NCI-H226 (cell line): ENCODE results near the gene ATAD1.
"Not testable (repeated sequence)": the region's sequence is repeated elsewhere in the genome, so short reads cannot be mapped to it uniquely, and the experiment has no call there.

Experiments used
- DNase-seq: peaks from one replicate; pipeline ENCODE4 v3.0.0-alpha.2; 2015

ATAD1 gene

DNA sequence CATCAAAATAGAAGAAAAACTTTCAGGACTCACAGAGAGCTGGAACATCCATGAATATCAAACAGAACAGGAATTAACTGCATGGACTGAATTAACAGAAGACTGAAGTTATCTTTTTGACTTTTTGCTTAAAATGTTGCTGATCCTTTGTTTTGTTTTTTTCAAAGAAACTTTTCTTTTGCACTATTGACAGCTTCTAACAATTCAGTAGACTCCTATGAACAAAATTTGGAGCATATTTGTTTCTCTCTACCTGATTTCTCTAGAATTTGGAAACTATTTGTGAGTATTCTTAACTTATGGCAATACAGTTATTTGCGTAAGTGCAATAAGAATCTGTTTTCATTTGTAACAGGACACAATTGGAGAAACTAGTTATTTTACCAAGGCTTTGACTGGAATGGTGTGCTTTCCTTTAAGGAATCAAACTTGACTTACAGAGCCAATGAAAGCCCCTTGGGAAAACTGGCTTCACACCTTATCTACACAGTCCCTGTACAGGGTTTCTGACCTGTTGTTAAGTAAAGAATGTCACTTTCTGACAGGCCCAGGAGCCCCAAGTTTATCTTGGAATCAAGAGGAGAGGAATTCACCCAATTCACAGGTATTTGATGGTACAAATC lies 16.1 kb downstream of the ATAD1 start:
- DNase-seq: not testable (repeated sequence)

GRCh38 chr10:87799860-87800259 lies 18.2 kb downstream of the ATAD1 start:
- DNase-seq: no peak

DNA sequence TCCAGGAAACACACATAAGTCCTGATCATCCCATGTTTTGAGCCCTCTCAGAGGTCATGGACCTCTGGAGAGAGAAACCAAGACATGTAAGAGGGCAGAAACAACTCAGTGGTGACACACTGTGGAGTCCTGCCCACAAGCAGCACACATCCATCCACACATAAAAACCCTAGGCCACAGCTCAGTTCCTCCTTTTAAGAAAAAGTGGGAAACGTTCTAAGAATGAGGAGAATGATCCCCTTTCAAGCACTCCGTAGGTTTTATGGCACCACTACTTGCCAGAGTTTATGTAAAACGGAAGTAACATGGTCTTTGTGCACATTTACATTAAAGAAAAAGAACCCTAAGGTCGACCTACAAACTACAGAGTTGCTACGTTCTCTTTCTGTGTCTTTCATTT lies 19.9 kb downstream of the ATAD1 start:
- DNase-seq: no peak

GRCh38 chr10:87794285-87794684 lies 23.7 kb downstream of the ATAD1 start:
- no peak for DNase-seq

DNA sequence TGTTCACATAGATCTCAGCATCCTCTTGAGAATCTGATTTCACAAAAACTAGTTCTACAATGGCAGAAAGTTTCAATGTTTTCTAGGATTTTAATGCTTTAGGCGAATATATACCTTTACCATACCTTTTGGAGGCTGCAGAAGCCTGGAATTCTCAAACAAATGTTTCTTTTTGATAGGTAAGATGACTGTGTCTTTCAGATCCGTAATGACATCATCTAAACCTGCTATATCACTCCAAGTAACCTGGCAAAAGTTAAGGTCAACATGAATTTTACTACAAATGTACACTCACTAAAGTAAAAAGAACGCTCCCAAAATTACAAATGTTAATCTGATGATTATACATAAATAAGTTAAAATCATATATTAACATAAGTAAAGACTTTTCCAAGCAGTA lies 27.8 kb downstream of the ATAD1 start:
- no peak for DNase-seq

- no peak for DNase-seq
Observed at GRCh38 chr10:87786421-87786820, 31.6 kb downstream of the ATAD1 start.

DNA sequence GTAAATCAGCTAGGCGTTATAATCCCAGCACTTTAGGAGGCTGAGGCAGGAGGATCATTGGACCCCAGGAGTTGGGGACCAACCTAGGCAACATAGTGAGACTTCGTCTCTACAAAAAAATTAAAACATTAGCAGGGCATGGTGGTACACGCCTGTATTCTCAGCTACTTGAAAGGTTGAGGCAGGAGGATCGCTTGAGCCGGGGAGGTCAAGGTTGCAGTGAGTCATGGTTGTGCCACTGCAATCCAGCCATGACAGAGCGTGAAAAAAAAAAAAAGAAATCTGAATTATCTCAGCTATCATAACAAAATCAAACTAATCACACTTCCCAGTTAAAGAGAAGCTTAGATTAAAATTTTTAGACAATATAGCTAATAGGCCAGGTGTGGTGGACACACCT lies 35.3 kb downstream of the ATAD1 start:
- DNase-seq: no peak

DNA sequence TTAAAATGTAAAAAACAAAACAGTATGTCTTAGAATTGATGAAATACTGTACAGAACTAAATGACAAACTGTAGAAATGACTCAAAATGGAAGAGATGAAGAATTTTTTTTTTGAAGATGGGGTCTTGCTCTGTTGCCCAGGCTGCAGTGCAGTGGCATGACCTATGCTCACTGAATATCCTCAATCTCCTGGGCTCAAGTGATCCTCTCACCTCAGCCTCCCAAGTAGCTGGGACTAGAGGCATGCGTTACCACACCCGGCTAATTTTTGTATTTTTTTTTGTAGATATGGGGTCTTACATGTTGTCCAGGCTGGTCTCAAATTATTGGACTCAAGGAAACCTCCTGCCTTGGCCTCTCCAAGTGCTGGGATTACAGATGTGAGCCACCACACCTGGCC lies 36.5 kb downstream of the ATAD1 start:
- no peak for DNase-seq

- no peak for DNase-seq
Observed at GRCh38 chr10:87776328-87776727, 41.7 kb downstream of the ATAD1 start.

- DNase-seq: no peak
Observed at GRCh38 chr10:87775766-87776165, 42.3 kb downstream of the ATAD1 start.

GRCh38 chr10:87771871-87772500 lies 46.0 kb downstream of the ATAD1 start:
- peak; percentile 24 for DNase-seq

- DNase-seq: peak; percentile 98
Observed at GRCh38 chr10:87767253-87767652, 50.8 kb downstream of the ATAD1 start.

- DNase-seq: no peak
Observed at GRCh38 chr10:87765666-87766376, 52.2 kb downstream of the ATAD1 start.

DNA sequence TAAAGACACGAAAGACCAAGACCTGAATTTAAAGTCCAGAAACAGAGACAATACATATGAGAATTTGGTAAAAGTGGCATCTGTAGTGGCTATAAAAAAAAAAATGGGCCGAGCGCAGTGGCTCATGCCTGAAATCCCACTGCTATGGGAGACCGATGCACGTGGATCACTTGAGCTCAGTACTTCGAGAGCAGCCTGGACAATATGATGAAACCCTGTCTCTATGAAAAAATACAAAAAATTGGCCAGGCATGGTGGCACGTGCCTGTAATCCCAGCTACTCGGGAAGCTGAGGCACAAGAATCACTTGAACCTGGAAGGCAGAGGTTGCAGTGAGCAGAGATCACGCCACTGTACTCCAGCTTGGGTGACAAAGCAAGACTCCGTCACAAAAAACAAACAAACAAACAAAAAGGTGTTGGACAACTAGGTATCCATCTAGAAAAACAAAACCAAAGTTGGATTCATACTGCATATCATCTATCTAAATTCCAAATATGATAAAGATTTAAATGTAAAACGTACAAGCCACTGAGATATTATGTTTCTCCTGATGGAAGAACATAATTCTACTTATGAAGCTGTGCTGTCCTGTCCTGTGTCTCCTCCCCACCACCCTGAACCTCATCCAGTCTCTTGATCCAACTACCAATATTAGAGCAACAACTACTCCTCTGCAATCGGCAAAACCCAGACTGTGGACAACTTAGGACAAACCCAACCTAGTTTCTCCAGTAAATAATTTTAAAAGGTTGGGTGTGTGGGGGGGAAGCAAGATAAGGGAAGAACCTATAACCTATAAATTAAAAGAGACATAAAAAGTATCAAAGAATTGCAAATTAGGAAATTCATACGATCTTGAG lies 53.7 kb downstream of the ATAD1 start:
- DNase-seq: no peak

- no peak for DNase-seq
Observed at GRCh38 chr10:87763086-87763861, 54.8 kb downstream of the ATAD1 start.

DNA sequence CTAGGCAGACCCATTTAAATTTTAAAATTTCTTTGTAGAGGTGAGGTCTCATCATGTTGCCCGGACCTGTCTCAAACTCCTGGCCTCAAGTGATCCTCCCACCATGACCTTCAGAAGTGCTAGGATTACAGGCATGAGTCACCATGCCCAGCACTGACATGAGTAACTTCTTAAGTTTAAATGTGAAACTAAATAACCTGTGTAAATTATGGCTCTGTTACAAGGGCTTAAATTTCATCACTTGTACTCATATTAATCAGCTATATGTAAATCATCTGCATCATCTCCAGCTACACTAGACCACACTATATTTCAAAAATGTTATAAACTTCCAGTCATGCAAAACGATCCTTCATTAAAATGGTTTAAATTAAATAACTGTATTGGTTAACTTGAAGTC lies 56.1 kb downstream of the ATAD1 start:
- peak; percentile 79 for DNase-seq

DNA sequence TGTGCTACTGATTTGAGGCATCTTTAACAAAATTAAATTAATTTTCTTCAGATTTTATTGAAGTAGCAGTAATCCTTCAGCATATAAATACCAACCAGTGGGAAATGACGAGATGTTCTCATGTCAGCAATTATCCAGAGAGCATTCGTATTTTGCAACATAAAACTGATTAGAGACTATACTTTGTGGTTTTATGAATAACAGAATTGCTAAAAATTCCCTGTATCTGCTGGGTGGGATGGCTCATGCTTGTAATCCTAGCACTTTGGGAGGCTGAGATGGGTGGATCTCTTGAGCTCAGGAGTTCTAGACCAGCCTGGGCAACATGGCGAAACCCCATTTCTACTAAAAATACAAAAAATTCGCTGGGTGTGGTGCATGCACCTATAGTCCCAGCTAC lies 56.9 kb downstream of the ATAD1 start:
- peak; percentile 40 for DNase-seq

DNA sequence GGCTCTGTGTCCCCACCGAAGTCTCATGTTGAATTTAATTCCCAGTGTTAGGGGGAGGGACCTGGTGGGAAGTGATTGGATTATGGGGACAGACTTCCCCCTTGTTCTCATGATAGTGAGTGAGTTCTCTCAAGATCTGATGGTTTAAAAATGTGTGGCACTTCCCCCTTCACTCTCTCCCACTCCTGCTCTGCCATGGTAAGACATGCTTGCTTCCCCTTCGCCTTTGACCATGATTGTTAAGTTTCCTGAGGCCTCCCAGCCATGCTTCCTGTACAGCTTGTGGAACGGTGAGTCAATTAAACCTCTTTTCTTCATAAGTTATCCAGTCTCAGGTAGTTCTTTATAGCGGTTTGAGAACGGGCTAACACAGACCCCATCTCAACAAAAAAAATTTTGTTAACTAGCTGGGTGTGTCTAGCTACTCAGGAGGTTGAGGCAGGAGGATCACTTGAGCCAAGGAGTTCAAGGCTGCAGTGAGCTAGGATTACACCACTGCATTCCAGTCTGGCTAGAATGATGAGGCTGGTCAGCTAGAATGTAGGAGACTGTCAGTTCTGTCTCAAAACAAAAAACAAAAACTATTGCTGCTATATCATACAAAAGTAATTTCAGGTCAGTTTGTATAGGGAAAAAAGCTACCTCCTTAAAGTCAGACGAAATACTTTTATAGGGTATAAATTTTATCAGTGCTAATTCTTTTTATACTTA lies 57.7 kb downstream of the ATAD1 start:
- peak; percentile 51 for DNase-seq

DNA sequence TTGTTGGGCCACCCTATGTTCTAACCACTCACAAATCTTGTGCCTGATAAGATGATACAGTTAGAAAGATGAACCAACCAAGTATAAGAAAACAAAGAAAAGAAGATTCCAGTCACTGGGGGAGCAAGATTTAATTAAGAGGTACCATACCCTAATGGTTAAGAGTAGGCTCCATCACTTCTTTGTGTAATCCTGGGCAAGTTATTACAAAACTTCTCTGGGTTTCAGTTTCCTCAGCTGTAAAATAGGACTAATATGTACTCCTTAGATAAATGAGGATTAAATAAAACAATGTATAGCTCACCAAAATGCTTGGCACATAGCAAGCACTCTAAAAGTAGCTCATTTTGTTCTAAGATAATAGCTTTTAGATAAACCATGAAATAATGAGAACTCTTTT lies 58.5 kb downstream of the ATAD1 start:
- DNase-seq: no peak

GRCh38 chr10:87757685-87758084 lies 60.3 kb downstream of the ATAD1 start:
- DNase-seq: no peak

- no peak for DNase-seq
Observed at GRCh38 chr10:87753995-87754866, 63.8 kb downstream of the ATAD1 start.
